22Rv1 (cell line): Measurements from ENCODE around the gene TMED7.

Experiments used
- H3K27ac ChIP-seq: fragments of 450-650 bp; 2 replicates; pipeline ENCODE4 v1.5.1; 2017
- ZFX ChIP-seq: fragments of 450-650 bp; IDR thresholded peaks from 2 replicates; pipeline ENCODE4 v1.6.1; 2017; ENCODE audit warnings: antibody characterized with exemption, borderline replicate concordance
- TF ChIP-seq, protein P1 (sequence below): fragments of 450-650 bp; IDR thresholded peaks from 2 replicates; pipeline ENCODE4 v1.5.1; 2017; ENCODE audit warnings: mild to moderate bottlenecking

Gene TMED7

DNA sequence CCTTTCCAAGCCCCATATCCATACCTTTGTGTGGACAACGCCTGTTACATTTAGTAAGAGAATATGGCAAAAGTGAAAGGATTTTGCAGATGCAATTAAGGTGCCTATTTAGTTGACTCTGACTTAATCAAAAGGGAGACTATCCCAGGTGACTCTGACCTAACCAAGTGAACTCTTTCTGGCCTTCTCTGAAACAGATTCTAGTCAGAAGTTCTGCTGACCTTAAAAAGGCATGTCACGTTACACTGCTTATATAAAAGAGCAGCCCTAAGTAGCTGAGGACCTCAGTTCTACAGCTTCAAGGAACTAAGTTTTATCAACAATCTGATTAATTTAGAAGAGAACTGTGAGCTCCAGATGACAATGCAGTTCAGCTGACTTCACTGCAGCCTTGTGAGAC is 17.9 kb downstream of the TMED7 start:
- TF ChIP-seq, protein P1, sequence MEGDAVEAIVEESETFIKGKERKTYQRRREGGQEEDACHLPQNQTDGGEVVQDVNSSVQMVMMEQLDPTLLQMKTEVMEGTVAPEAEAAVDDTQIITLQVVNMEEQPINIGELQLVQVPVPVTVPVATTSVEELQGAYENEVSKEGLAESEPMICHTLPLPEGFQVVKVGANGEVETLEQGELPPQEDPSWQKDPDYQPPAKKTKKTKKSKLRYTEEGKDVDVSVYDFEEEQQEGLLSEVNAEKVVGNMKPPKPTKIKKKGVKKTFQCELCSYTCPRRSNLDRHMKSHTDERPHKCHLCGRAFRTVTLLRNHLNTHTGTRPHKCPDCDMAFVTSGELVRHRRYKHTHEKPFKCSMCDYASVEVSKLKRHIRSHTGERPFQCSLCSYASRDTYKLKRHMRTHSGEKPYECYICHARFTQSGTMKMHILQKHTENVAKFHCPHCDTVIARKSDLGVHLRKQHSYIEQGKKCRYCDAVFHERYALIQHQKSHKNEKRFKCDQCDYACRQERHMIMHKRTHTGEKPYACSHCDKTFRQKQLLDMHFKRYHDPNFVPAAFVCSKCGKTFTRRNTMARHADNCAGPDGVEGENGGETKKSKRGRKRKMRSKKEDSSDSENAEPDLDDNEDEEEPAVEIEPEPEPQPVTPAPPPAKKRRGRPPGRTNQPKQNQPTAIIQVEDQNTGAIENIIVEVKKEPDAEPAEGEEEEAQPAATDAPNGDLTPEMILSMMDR = no peak
- no peak for TF ChIP-seq ZFX
- H3K27ac ChIP-seq = no peak overlapping the region

DNA sequence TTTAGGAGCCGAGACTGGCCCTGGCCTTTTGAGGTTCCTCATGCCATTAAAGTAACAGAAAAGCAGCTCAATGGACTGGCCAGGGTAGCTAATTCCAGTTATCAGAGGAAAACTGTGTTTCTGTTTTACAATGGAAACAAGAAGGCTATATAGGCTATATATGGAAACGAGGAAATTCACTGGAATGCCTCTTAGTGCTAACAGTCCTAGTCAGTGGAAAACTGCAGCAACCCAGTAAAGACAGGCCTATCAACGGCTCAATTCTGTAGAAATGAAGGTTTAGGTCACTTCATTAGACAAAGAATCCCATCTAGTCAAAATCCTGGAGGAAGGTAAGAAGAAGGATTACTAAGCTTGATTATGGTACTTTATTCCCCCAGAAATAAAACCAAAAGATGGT is 20.4 kb downstream of the TMED7 start:
- no peak for TF ChIP-seq ZFX
- TF ChIP-seq, protein P1 = no peak
- no peak overlapping the region for H3K27ac ChIP-seq

DNA sequence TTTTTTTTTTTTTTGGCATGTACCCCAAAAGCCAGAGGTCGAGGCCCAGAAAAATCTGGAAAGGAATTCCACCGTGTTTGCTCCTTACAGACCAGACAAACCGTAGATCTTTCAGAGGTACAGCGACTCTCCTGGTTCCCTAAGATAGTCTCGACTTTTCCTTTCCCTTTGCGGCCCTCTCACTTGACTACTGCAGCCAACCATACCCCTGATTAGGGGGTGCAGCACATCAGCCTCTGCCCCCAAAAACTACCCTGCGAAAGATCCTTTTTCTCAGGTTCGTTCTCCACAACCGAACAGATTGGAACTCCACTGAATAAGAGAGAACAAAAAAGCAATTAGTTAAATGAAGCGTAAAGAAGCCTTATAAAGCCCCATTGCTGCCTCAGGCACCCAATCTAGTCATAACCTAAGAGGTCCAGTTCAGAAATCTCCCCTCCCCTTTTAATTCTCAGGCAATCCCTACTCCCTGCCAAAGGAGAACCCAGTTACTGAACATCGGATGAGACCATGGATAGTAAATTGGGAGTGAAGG is 23.2 kb downstream of the TMED7 start:
- TF ChIP-seq, protein P1 = no peak
- TF ChIP-seq ZFX = no peak
- no peak overlapping the region for H3K27ac ChIP-seq

DNA sequence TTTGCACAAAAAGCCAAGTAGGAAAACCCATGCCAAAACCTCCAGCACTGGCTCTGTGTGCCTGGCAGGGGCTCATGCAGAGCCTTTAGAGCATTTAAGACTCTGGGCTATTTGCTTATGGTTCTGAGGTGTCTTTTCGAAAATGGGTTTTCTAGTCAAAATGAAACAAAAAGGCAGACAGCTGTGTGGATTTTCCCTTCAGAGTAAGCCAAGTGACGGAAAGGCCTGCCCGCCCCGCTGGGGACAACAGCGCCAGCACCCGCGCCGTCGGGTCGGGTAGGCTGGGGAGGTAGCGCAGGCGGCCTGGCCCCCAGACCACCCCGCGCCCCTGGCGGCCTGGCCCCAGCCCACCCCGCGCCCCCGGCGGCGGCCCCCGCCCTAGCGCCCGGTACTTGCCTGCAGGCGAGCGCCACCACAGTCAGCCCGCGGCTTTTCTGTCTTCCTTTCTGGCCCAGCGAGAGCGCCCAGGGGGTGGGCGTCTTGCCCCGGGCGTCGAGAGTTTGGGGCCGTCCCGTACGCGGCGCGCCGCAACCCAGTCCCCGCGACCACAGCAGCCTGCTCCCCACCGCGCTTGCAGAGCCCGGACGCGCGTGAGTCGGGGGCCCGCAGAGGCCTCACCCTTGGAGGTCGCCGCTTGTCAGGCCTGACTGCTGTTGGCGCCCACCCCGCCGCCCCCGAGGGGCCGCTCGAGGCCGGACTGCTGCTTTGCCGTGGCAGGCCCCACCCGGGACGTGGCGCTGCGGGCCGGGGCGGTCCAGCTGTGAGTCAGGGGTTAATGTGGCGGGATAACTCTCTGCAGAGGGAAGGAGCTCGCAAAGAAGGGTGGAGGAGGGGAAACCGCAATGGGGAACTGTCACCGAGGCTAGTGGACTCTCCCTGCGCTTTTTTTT is 23.9 kb downstream of the TMED7 start, which contains the start of gene TICAM2:
Gene TICAM2, minus strand, starts transcription at position 779 of the 890 bp plus-strand sequence. CDS start 21,223 bp downstream, outside the sequence.
- no peak within 1 kb of the TSS for H3K27ac ChIP-seq
- TF ChIP-seq ZFX = no peak
- TF ChIP-seq, protein P1 = no peak

- TF ChIP-seq, protein P1 = no peak
- TF ChIP-seq ZFX = no peak
Observed at GRCh38 chr5:115600766-115601165, 25.1 kb downstream of the TMED7 start.

DNA sequence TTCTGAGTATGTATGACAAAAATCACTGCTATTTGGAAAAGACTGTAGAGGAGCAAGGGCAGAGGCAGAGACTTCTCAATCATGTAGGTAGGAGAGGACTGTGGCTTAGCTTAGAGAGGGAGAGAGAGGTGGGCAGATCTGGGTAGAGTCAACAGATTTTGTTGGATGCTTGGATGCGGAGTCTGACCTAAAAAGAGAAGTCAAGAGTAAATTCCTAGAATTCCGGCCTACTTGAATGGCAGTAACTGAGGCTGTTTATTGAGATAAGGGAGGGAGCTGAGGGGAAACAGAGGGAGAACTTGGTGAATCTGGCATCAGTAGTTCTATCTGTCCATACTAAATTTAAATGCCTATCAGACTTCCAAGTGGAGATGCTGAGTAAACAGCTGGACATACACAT is 25.9 kb downstream of the TMED7 start:
- no peak overlapping the region for H3K27ac ChIP-seq
- TF ChIP-seq, protein P1 = no peak
- TF ChIP-seq ZFX = no peak

More at GRCh38 chr5:115600766-115601165, 25.1 kb downstream of the TMED7 start:
- no peak overlapping the region for H3K27ac ChIP-seq

GRCh38 chr5:115599502-115599901 is 26.3 kb downstream of the TMED7 start:
- TF ChIP-seq, protein P1 = no peak
- TF ChIP-seq ZFX = no peak
- no peak overlapping the region for H3K27ac ChIP-seq
